Spleen (tissue), 11 donors: Measurements from ENCODE around the gene SCNN1G. TPM values are rescaled to one million over a fixed set of nuclear protein-coding genes. Genes with fewer than 3 reads are reported as not detected.

Experiments used
- DNase-seq: peaks from one replicate; pipeline ENCODE4 v3.0.0-alpha.2; 2020
- H3K27ac ChIP-seq, 8 donors: fragments of 200-600 bp; sonication (generic) in 7 of 8; 1 replicate in 4 of 8; 2 replicates in 4 of 8; pipeline versions ENCODE4 v1.5.0 to v1.8.0; 2016 to 2021; ENCODE audit warnings: inconsistent platforms in 4 of 8, mild to moderate bottlenecking in 4 of 8, moderate library complexity in 1 of 8
- H3K27me3 ChIP-seq, 7 donors: fragments of 200-600 bp; sonication (generic) in 6 of 7; replicated peaks in 1 of 7; 1 replicate in 4 of 7; 2 replicates in 3 of 7; pipeline versions ENCODE4 v1.5.0 to v1.8.0; 2016 to 2021; ENCODE audit warnings: inconsistent platforms in 3 of 7, mild to moderate bottlenecking in 1 of 7
- H3K36me3 ChIP-seq, 6 donors: fragments of 200-600 bp; sonication (generic) in 5 of 6; 1 replicate in 4 of 6; 2 replicates in 2 of 6; pipeline versions ENCODE4 v1.5.0 to v1.8.0; 2016 to 2021; ENCODE audit warnings: inconsistent platforms in 2 of 6
- H3K4me1 ChIP-seq, 6 donors: fragments of 200-600 bp; sonication (generic) in 5 of 6; 1 replicate in 3 of 6; 2 replicates in 3 of 6; pipeline versions ENCODE4 v1.5.0 to v1.8.0; 2016 to 2021; ENCODE audit warnings: inconsistent platforms in 3 of 6
- H3K4me3 ChIP-seq, 8 donors: fragments of 200-600 bp; sonication (generic) in 7 of 8; 1 replicate in 4 of 8; 2 replicates in 4 of 8; pipeline versions ENCODE4 v1.5.0 to v1.8.0; 2016 to 2021; ENCODE audit warnings: inconsistent platforms in 4 of 8, mild to moderate bottlenecking in 4 of 8, moderate library complexity in 2 of 8
- H3K9me3 ChIP-seq, 8 donors: fragments of 200-600 bp; sonication (generic) in 7 of 8; 1 replicate in 4 of 8; 2 replicates in 4 of 8; pipeline versions ENCODE4 v1.5.0 to v1.8.0; 2016 to 2021; ENCODE audit warnings: inconsistent platforms in 4 of 8
- POLR2A ChIP-seq, 3 donors: fragments of 450-650 bp; IDR thresholded peaks; one replicate each; pipeline ENCODE4 v1.5.1; 2017; ENCODE audit warnings: antibody characterized with exemption in 3 of 3, mild to moderate bottlenecking in 1 of 3
- POLR2AphosphoS5 ChIP-seq, 3 donors: sonication (generic); formaldehyde crosslinking; IDR thresholded peaks; one replicate each; pipeline ENCODE4 v1.5.1; 2017; ENCODE audit warnings: antibody characterized with exemption in 3 of 3
- WGBS, 5 donors: extraction: QIAGEN DNeasy Blood & Tissue Kit in 3 of 5; methylation state at CpG; one replicate each; pipeline versions ENCODE4 v1.1.5 to v1.1.7; 2013 to 2018; 5-methylcytosine and 5-hydroxymethylcytosine counted together
- intact Hi-C: fragments of 100-400 bp; cut with DNase I; formaldehyde crosslinking; loops from one replicate; pipeline ENCODE4 v1.15.0; 2023; ENCODE audit warnings: low total_unique reads
- polyA plus RNA-seq, 3 donors: library from polyadenylated mRNA; stranded (reverse); fragments of 200-250 nt; gene quantifications; one replicate each; pipeline ENCODE4 v1.2.1, GENCODE V29; 2013
- total RNA-seq, 7 donors: library from RNA; depleted of rRNA in 3 of 7; stranded (reverse); fragments of >200 nt in 3 of 7; fragmentation: NEBNext Ultra II Directional in 4 of 7; extraction: Animal tissue kit (Norgen Biotek cat#: 25700) in 4 of 7; gene quantifications; one replicate each; pipeline versions ENCODE4 v1.1.0 to v1.2.1, GENCODE V29; 2016 to 2021
- TF ChIP-seq, protein P1 (sequence below), 11 experiments: fragments of 200-600 bp in 7 of 11; fragments of 450-650 bp in 4 of 11; sonication (generic) in 4 of 11; IDR thresholded peaks in 8 of 11; conservative IDR thresholded peaks in 3 of 11; 1 replicate in 7 of 11; 2 replicates in 4 of 11; pipeline versions ENCODE4 v1.4.0 to v1.8.0; 2016 to 2021; ENCODE audit warnings: antibody characterized with exemption in 11 of 11, inconsistent platforms in 4 of 11, mild to moderate bottlenecking in 1 of 11
- donor health status: healthy with polysubstance abuse.
- donor health status: DM: no; HTN: no; CAD: no; lungs with moderate emphysema.
- donor health status: DM: no; HTN: no; CAD: no.
- donor health status: Bipolar disorder and iron deficiency.
- donor health status: healthy.
- donor health status: DM: no; HTN: no; CAD: no.
- donor health status: DM: yes; HTN: yes; CAD: no.

Gene SCNN1G
- total and polyA plus RNA-seq, 10 donors = 0.03 TPM; not detected in 8

DNA sequence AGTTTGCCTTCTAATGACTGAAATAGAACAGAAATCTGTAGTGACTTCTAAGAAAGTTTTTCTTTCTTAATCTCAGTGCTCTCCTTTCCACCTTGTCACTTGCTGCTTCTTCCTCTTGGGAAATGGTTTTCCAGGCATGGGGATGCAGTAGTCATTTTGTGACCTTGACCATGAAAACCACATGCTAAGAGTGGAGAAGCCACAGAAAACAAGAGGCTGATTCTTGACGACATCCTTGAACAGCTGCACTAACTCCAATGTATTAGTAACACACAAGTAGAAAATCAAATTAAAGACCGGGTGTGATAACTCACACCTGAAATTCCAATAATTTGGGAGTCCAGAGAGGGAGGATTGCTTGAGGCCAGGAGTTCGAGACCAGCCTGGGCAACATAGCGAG is 17.8 kb upstream of the SCNN1G start:
- H3K27ac ChIP-seq = no peak overlapping the region
- peaks cover 0 to 66% (median 6%) of the 10 kb centered on the region in 7 donors for H3K27me3 ChIP-seq
- no peak for TF ChIP-seq POLR2AphosphoS5 (IDR thresholded peaks at IDR 0.05)
- TF ChIP-seq, protein P1, sequence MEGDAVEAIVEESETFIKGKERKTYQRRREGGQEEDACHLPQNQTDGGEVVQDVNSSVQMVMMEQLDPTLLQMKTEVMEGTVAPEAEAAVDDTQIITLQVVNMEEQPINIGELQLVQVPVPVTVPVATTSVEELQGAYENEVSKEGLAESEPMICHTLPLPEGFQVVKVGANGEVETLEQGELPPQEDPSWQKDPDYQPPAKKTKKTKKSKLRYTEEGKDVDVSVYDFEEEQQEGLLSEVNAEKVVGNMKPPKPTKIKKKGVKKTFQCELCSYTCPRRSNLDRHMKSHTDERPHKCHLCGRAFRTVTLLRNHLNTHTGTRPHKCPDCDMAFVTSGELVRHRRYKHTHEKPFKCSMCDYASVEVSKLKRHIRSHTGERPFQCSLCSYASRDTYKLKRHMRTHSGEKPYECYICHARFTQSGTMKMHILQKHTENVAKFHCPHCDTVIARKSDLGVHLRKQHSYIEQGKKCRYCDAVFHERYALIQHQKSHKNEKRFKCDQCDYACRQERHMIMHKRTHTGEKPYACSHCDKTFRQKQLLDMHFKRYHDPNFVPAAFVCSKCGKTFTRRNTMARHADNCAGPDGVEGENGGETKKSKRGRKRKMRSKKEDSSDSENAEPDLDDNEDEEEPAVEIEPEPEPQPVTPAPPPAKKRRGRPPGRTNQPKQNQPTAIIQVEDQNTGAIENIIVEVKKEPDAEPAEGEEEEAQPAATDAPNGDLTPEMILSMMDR (IDR thresholded peaks at IDR 0.05 in 8 of 11, conservative IDR thresholded peaks at IDR 0.05 in 3 of 11) = no peak
- TF ChIP-seq POLR2A (IDR thresholded peaks at IDR 0.05) = no peak
- no peak overlapping the region for H3K4me3 ChIP-seq
- no peaks in the 10 kb centered on the region for H3K36me3 ChIP-seq
- 67 to 90% (median 77%) methylated on average over 4 of the region's 4 CpGs for WGBS, 5 donors
- no peak for DNase-seq
- intact Hi-C loops = no loop called here
- no peaks in the 10 kb centered on the region for H3K4me1 ChIP-seq
- no peaks in the 10 kb centered on the region for H3K9me3 ChIP-seq

DNA sequence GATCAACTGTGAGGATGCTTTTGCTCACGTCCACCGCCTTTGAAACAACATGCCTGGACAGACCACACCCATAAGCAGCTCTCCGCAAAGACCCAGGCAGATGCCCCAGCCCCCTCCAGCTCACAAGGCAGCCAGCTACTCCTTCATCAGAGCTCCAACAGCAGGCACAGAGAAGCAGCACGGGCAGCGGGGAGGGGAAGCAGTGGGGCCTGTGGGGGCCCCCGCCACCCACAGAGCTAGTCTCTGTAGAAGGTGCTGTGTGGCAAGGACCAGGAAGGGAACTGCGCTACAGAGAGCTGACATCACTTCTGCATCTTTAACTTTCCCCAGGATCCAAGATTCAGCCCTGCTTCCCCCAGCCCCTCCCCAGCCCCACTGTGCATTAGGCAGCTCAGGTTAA is 10.0 kb upstream of the SCNN1G start:
- TF ChIP-seq POLR2A (IDR thresholded peaks at IDR 0.05) = no peak
- no peak for TF ChIP-seq POLR2AphosphoS5 (IDR thresholded peaks at IDR 0.05)
- TF ChIP-seq, protein P1 (IDR thresholded peaks at IDR 0.05 in 8 of 11, conservative IDR thresholded peaks at IDR 0.05 in 3 of 11) = no peak
- Histone ChIP-seq H3K4me1 (no peaks in the 10 kb centered on the region), H3K27ac (no peak overlapping the region), H3K27me3 (peaks cover 0 to 82% (median 0%) of the 10 kb centered on the region in 7 donors), H3K9me3 (no peaks in the 10 kb centered on the region), H3K36me3 (no peaks in the 10 kb centered on the region), H3K4me3 (no peak overlapping the region)
- DNase-seq = no peak
- WGBS, 5 donors = 34 to 55% (median 41%) methylated on average over 6 to 7 of the region's 7 CpGs
- intact Hi-C loops = no loop called here

DNA sequence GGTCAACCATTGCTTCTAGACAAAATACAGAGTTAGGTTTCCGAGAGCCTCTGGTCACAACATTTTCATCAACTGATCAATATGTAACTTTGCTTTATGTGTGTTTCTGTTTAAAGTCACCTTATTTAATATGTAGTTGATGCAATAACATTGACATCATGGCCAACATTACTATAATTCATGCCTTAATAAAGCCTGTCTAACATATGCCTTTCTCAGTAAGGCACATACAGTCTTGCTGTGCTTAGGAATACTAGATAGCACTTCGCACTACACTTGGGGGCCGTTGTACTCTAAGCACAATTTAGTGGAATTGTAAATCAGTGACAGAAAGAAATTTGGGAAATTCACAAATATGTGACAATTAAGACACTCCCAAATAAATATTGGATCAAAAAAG is 9.6 kb upstream of the SCNN1G start:
- Histone ChIP-seq H3K4me1 (no peaks in the 10 kb centered on the region), H3K27me3 (peaks cover 0 to 86% (median under 1%) of the 10 kb centered on the region in 7 donors), H3K9me3 (no peaks in the 10 kb centered on the region), H3K36me3 (no peaks in the 10 kb centered on the region), H3K27ac (no peak overlapping the region), H3K4me3 (no peak overlapping the region)
- intact Hi-C loops = no loop called here
- DNase-seq = no peak
- TF ChIP-seq, protein P1 (IDR thresholded peaks at IDR 0.05 in 8 of 11, conservative IDR thresholded peaks at IDR 0.05 in 3 of 11) = no peak
- TF ChIP-seq POLR2A (IDR thresholded peaks at IDR 0.05) = no peak
- TF ChIP-seq POLR2AphosphoS5 (IDR thresholded peaks at IDR 0.05) = no peak
- 78 to 95% (median 89%) methylated on average over 3 of the region's 3 CpGs for WGBS, 5 donors

DNA sequence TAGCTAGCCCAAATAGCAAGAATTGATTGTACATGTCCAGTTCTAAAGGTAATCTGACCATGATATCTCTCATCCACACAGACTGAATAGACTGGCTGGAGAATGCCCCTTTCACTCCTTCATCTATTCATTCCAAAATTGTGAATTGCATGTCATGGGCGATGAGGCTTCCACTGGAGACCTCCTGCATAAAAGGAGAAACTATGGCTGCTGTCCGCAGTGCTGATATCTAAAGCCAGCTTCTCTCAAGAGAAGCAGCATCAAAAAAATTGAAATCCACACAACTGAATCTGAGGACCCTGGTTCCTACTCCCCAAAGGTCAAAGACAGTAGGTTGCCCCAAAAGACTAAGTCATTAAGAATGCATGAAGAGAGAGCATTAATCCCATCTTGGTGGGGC is 7.9 kb upstream of the SCNN1G start:
- TF ChIP-seq, protein P1 (IDR thresholded peaks at IDR 0.05 in 8 of 11, conservative IDR thresholded peaks at IDR 0.05 in 3 of 11) = no peak
- no peak for TF ChIP-seq POLR2AphosphoS5 (IDR thresholded peaks at IDR 0.05)
- no peak for TF ChIP-seq POLR2A (IDR thresholded peaks at IDR 0.05)
- intact Hi-C loops = no loop called here
- H3K36me3 ChIP-seq = no peaks in the 10 kb centered on the region
- no peak overlapping the region for H3K27ac ChIP-seq
- no peaks in the 10 kb centered on the region for H3K9me3 ChIP-seq
- H3K4me1 ChIP-seq = no peaks in the 10 kb centered on the region
- DNase-seq = no peak
- 37 to 45% (median 40%) methylated on average over 2 of the region's 2 CpGs for WGBS, 5 donors
- no peak overlapping the region for H3K4me3 ChIP-seq
- H3K27me3 ChIP-seq = peaks cover 0 to 92% (median 12%) of the 10 kb centered on the region in 7 donors
